K562 (cell line): ENCODE measurements around the gene ASF1B. TPM values are rescaled to one million over a fixed set of nuclear protein-coding genes. Genes with fewer than 3 reads are reported as not detected.

ENCODE experiments used
- KDM1A ChIP-seq, 2 experiments: fragments of 450-650 bp; IDR thresholded peaks; 2 replicates each; pipeline ENCODE4 v1.6.1; 2016; ENCODE audit warnings: mild to moderate bottlenecking in 2 of 2
- KLF6 ChIP-seq: fragments of 250-450 bp; sonication (Bioruptor Pico); IDR thresholded peaks from 2 replicates; pipeline ENCODE4 v1.4.0; 2020; ENCODE audit warnings: mild to moderate bottlenecking, moderate library complexity, borderline replicate concordance
- NCOA1 ChIP-seq: fragments of 450-650 bp; IDR thresholded peaks from 2 replicates; pipeline ENCODE4 v1.6.1; 2016; ENCODE audit warnings: low read depth
- NR2C1 ChIP-seq, 2 experiments: fragments of 450-650 bp; IDR thresholded peaks; 2 replicates each; pipeline ENCODE4 v1.6.1; 2017; ENCODE audit warnings: mild to moderate bottlenecking in 2 of 2, antibody characterized with exemption in 1 of 2, inconsistent platforms in 1 of 2, missing compliant biosample characterization in 1 of 2, missing genetic modification characterization in 1 of 2
- NR2F6 ChIP-seq: fragments of 450-650 bp; formaldehyde crosslinking; IDR thresholded peaks from 2 replicates; pipeline ENCODE4 v1.4.0; 2020; ENCODE audit warnings: mild to moderate bottlenecking
- PML ChIP-seq: IDR thresholded peaks from 2 replicates; pipeline ENCODE4 v1.6.1; 2012; ENCODE audit warnings: low read length, inconsistent platforms
- SLC30A9 ChIP-seq: fragments of 250-450 bp; sonication (Bioruptor Pico); IDR thresholded peaks from 2 replicates; pipeline ENCODE4 v1.8.0; 2022; ENCODE audit warnings: mild to moderate bottlenecking, moderate library complexity
- TBL1XR1 ChIP-seq, 2 experiments: IDR thresholded peaks; 2 replicates each; pipeline ENCODE4 v1.6.1; 2012; ENCODE audit warnings: improper control_type of control experiment in 2 of 2, low read length in 2 of 2, mild to moderate bottlenecking in 1 of 2
- TFAM ChIP-seq: fragments of 250-450 bp; sonication (Bioruptor Pico); conservative IDR thresholded peaks from 2 replicates; pipeline ENCODE4 v1.5.0; 2021; ENCODE audit warnings: mild to moderate bottlenecking, moderate library complexity
- ZBTB1 ChIP-seq: sonication (generic); formaldehyde crosslinking; IDR thresholded peaks from 2 replicates; pipeline ENCODE4 v1.8.1; 2023; ENCODE audit warnings: missing genetic modification reagents, low read depth, mild to moderate bottlenecking, borderline replicate concordance
- ZNF184 ChIP-seq: sonication (generic); formaldehyde crosslinking; IDR thresholded peaks from 2 replicates; pipeline ENCODE4 v1.5.0; 2020; ENCODE audit warnings: missing genetic modification reagents
- ZNF24 ChIP-seq: fragments of 450-650 bp; IDR thresholded peaks from 2 replicates; pipeline ENCODE4 v1.6.1; 2016
- ZNF282 ChIP-seq: sonication (generic); formaldehyde crosslinking; IDR thresholded peaks from 2 replicates; pipeline ENCODE4 v1.8.1; 2023; ENCODE audit warnings: missing genetic modification reagents
- ZNF3 ChIP-seq: fragments of 250-450 bp; sonication (Bioruptor Pico); IDR thresholded peaks from 2 replicates; pipeline ENCODE4 v1.5.0; 2021; ENCODE audit warnings: mild to moderate bottlenecking, moderate library complexity
- ZNF444 ChIP-seq: fragments of 250-450 bp; sonication (Bioruptor Pico); IDR thresholded peaks from 2 replicates; pipeline ENCODE4 v1.4.0; 2020; ENCODE audit warnings: mild to moderate bottlenecking, moderate library complexity
- ZNF584 ChIP-seq: fragments of 200-800 bp; sonication (Bioruptor generic); IDR thresholded peaks from 2 replicates; pipeline ENCODE4 v1.6.1; 2016; ENCODE audit warnings: low read depth, mild to moderate bottlenecking, missing genetic modification characterization, missing compliant biosample characterization
- polyA plus RNA-seq, 8 experiments: library from polyadenylated mRNA; depleted of rRNA in 4 of 8; stranded (reverse) in 5 of 8; unstranded in 3 of 8; fragments of >200 nt; fragmentation: Nextera tagmentation in 2 of 8; fragmentation: Illumina TruSeq in 1 of 8; extraction: Ambion mirVana in 2 of 8; extraction: Trizol in 1 of 8; gene quantifications; 2 replicates each; pipeline versions ENCODE4 v1.2.1 to v1.2.3, GENCODE V29; 2011 to 2014; ENCODE audit warnings: inconsistent platforms in 1 of 8, missing spikeins in 1 of 8
- total RNA-seq, 7 experiments: library from RNA; depleted of rRNA in 6 of 7; stranded (reverse); fragments of >200 nt in 6 of 7; fragmentation: Illumina TruSeq in 2 of 7; extraction: Trizol in 2 of 7; gene quantifications; 2 replicates each; pipeline versions ENCODE4 v1.2.1 to v1.2.3, GENCODE V29; 2011 to 2021; ENCODE audit warnings: low replicate concordance in 1 of 7
- TF ChIP-seq, protein P1 (sequence below): sonication (generic); formaldehyde crosslinking; IDR thresholded peaks from 2 replicates; pipeline ENCODE4 v1.8.0; 2022; ENCODE audit warnings: mild to moderate bottlenecking, missing genetic modification reagents
- TF ChIP-seq, protein P2 (sequence below), 2 experiments: fragments of 450-650 bp; formaldehyde crosslinking in 1 of 2; IDR thresholded peaks; 2 replicates each; pipeline versions ENCODE4 v1.4.0 to v1.6.1; 2014 to 2020; ENCODE audit warnings: mild to moderate bottlenecking in 2 of 2, borderline replicate concordance in 1 of 2, low read depth in 1 of 2

The ASF1B gene
- total and polyA plus RNA-seq, 9 of the 15 experiments (the other 6 are each of a cell fraction or from before 2014, with no cell fraction given), result 6.0 to 69.4 (median 53.3) TPM

DNA sequence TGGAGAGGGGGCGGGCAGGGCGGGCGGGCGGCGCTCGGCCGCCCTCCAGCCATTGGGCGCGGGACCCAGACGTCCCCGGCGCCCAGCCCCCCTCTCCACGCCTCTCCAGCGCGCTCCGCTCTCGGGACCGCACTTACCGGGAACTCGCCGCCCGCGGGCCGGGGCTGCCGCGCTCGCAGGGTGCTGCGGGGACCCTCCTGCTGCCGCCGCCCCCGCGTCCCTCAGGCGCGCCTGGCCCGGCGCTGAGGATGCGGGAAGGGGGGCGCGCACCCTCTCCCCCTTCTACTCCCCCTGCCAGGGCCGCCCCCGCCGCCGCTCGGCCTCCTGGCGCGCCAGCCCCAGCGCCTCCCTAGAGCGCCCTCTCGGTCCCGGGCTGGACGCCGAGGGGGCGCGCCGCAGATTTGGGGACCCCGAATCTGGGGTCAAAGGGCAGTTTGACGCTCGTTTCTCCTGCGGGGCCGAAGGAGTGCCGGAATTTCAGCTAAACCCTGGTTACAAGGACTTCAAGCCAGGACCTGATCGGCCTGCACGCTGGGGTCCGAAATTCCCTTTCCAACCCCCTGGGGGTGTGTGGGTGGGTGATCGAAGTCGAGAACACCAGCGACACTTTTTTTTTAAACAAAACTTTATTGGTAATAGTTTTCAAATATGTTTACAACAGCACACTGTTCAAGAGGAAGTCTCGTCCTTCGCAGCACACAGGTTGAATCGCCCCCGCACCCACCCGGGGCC lies 45.1 kb downstream of the ASF1B start (continued):
- no peak for TF ChIP-seq TFAM (CRISPR knock-in tag)
- TF ChIP-seq NCOA1, result 0 out of 2 replicates have a peak, but pooled peaks have one; percentile 19
- TF ChIP-seq TBL1XR1 (IDR thresholded peaks at IDR 0.05; ENCODE audit: low read length in 2 of 2), result peak; percentile 4 to 16; a peak in 2 of 4 replicates
- TF ChIP-seq ZNF3 (CRISPR knock-in tag), result no peak
- peak; percentile 89 for TF ChIP-seq ZBTB1
- peak; percentile 42; the same call in 1 of the 2 replicates for TF ChIP-seq PML
- TF ChIP-seq, protein P1, sequence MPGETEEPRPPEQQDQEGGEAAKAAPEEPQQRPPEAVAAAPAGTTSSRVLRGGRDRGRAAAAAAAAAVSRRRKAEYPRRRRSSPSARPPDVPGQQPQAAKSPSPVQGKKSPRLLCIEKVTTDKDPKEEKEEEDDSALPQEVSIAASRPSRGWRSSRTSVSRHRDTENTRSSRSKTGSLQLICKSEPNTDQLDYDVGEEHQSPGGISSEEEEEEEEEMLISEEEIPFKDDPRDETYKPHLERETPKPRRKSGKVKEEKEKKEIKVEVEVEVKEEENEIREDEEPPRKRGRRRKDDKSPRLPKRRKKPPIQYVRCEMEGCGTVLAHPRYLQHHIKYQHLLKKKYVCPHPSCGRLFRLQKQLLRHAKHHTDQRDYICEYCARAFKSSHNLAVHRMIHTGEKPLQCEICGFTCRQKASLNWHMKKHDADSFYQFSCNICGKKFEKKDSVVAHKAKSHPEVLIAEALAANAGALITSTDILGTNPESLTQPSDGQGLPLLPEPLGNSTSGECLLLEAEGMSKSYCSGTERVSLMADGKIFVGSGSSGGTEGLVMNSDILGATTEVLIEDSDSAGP (CRISPR knock-in tag), result no peak
- no peak for TF ChIP-seq SLC30A9
- TF ChIP-seq, protein P2, sequence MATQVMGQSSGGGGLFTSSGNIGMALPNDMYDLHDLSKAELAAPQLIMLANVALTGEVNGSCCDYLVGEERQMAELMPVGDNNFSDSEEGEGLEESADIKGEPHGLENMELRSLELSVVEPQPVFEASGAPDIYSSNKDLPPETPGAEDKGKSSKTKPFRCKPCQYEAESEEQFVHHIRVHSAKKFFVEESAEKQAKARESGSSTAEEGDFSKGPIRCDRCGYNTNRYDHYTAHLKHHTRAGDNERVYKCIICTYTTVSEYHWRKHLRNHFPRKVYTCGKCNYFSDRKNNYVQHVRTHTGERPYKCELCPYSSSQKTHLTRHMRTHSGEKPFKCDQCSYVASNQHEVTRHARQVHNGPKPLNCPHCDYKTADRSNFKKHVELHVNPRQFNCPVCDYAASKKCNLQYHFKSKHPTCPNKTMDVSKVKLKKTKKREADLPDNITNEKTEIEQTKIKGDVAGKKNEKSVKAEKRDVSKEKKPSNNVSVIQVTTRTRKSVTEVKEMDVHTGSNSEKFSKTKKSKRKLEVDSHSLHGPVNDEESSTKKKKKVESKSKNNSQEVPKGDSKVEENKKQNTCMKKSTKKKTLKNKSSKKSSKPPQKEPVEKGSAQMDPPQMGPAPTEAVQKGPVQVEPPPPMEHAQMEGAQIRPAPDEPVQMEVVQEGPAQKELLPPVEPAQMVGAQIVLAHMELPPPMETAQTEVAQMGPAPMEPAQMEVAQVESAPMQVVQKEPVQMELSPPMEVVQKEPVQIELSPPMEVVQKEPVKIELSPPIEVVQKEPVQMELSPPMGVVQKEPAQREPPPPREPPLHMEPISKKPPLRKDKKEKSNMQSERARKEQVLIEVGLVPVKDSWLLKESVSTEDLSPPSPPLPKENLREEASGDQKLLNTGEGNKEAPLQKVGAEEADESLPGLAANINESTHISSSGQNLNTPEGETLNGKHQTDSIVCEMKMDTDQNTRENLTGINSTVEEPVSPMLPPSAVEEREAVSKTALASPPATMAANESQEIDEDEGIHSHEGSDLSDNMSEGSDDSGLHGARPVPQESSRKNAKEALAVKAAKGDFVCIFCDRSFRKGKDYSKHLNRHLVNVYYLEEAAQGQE (IDR thresholded peaks at IDR 0.05; ENCODE audit: borderline replicate concordance), result peak; percentile 16; the same call in 1 of the 2 replicates
- TF ChIP-seq, protein P2 (CRISPR knock-in tag; IDR thresholded peaks at IDR 0.05; ENCODE audit: low read depth), result 0 out of 2 replicates have a peak, but pooled peaks have one; percentile 28
- no peak for TF ChIP-seq ZNF24
- peak; percentile 90 for TF ChIP-seq NR2C1 (IDR thresholded peaks at IDR 0.05)
- TF ChIP-seq NR2C1 (tag; IDR thresholded peaks at IDR 0.05), result peak; percentile 93
- TF ChIP-seq ZNF184 (CRISPR knock-in tag), result no peak
- TF ChIP-seq ZNF444, result peak; percentile 78
- no peak for TF ChIP-seq ZNF282 (CRISPR knock-in tag)
- peak; percentile 59; the same call in 1 of the 2 replicates for TF ChIP-seq KLF6 (CRISPR knock-in tag)
- TF ChIP-seq KDM1A (IDR thresholded peaks at IDR 0.05), result peak in 1 of 2 experiments; percentile 64; a peak in 2 of 4 replicates
- TF ChIP-seq ZNF584, result peak; percentile 32; the same call in 1 of the 2 replicates
- TF ChIP-seq NR2F6 (CRISPR knock-in tag), result no peak
